GM18498 (cell line): ENCODE results near the gene ZCCHC12.
"Not testable (repeated sequence)": the region's sequence is repeated elsewhere in the genome, so short reads cannot be mapped to it uniquely, and the experiment has no call there.

ENCODE experiments used
- ATAC-seq: cut with Tn5 transposase; IDR thresholded peaks from one replicate; pipeline ENCODE4 v1.9.1; 2021; ENCODE audit warnings: mild to moderate bottlenecking, moderate library complexity; ENCODE audit not compliant: unreplicated experiment

ZCCHC12 gene

DNA sequence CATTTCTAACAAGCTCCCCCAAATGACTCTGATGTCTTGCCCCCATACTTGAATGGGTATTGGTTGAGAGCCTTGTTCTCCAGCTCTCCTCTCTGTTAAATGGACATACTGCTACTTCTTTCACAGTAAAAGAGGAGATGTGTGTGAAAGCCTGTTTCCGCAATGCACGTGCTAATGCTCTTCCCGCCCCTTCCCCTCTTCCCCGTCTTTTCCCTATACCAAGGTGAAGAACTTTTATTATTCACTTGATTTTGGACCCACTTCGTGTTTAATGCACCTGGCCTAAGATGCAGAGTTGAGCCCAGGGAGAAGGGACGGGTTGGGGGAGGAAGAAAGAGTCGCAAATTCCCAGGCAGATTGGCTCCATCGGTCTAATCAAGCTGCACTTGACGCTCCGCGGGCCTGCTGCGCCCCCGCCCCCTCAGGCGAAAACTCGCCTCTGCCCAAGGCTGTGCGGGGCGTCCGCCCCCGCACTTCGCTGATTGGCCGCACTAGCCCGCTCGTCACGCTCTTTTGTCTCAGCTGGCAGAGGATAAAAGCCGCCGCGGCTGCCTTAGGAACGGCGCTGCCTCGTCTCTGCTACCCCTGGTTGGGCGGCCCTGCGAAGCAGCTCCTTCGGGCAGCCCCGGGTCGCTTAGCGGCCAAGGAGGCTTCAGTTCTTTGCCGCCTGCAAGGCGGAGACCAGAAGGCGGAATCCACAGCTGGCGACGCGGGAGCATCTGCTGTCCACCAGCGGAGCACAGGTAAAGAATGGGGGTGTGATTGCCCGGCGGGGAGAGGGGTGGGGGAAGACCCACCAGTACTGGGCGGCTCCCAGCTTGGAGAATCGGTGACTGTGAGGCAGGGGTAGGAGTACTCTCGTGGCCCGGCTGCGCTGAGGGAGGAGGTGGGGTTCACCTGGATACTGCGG, at the start of gene ZCCHC12:
Gene ZCCHC12 (plus strand): TSS at position 562 of the 910 bp plus-strand sequence. CDS start 1,421 bp downstream, outside the sequence.
- ATAC-seq = peak; percentile 64

DNA sequence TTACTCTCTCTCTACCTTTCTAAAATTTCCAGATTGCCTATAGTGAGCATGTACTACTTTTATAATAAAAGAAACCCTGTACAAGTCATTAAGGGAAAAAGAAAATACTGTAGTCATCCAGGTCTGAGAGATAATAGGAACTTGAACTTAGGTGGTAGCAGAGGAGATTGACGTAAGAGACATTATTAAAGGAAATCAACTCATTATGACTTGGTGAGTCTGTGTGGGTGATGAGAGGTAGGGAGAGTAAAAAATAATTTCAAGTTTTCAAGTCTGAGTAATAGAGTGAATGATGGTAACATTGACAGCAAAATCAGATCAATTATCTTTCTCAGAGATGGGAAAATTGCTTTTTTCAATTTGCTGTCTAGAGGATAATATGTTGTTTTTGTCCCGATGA, 44.0 kb upstream of the ZCCHC12 start:
- no peak for ATAC-seq

DNA sequence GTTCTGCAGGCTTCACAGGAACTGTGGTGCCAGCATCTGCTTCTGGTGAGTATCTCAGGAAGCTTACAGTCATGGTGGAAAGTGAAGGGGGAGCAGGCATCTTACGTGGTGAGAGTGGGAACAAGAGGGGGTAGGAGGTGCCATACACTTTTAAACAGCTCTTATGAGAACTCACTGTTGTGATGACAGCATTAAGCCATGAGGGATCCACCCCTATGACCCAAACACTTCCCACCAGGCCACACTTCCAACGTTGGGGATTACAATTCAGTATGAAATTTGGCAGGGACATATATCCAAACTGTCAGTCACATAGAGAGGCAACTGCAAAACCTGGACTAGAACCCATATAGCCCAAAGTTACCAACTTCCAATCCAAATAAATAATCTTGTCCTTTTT, 43.1 kb upstream of the ZCCHC12 start:
- no peak for ATAC-seq

DNA sequence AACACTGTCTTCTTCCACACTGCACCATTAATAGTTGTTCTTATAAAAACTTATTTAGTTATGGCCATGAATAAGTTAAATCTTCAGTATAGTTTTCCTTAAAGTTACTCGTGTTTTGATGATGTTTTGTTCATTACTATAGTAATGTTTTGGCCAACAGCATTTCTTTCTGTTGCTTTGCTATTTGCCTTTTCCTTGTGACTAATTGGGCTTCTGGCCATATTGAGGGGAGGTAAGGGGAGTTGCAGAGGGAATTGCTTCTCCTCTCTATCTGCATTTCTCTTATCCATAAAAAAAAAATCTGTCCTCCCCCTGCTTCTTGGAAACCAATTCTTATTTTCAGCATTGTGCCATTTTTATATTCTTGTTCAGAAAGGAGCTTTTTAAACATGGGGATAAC, 42.7 kb upstream of the ZCCHC12 start:
- no peak for ATAC-seq

DNA sequence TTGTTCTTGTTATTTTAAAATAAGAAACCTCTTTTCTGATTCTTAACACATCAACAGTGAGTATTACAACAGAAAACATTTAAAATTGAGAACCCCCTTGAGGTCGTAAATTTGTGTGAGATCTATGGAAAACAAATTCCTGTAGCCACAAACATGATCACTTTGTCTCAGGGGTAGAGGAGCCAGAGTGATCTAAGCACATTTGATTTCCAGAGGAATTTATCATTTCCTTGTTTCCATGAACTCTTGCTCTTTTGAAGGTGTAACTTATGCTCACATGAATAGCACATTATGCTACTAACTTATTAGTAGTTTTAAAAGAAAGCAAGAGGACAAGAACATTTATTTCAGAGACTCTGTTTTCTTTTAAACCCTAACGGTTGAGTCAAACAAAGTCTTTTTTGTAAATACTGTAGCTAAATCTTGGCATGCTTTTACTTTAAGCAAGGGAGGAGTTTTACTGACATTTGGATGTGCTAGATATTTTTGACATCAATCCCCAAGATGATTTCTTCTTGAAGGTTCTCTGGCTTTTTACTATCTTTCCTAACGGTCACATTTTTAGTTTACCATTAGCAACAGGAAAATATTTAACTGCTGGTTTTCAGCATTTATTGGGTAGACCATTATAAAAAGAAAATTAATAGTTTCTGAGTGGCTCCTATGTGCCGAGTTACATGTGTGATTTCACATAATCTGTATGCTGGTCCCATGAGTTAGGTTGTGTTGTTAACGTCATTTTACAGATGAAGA, 27.9 kb upstream of the ZCCHC12 start:
- ATAC-seq = no peak

DNA sequence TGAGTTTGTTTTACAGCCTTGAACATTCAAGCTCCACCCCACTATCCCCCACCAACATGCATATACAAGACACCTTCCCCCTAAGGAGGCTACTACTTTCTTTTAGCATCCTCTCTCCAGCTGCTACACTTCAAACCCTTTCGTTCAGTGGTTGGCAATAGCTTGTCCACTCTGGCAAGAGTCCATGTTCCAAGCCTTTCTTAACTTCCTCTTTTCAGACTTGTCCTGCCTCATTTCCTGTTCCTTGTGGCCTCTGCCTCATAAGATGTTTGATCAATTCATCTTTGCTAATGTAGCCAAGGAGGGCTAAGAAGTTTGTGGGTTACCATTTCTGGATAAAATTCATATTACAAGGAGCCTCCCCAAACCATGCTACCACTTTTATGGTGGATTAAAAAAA, 20.8 kb upstream of the ZCCHC12 start:
- ATAC-seq = no peak

DNA sequence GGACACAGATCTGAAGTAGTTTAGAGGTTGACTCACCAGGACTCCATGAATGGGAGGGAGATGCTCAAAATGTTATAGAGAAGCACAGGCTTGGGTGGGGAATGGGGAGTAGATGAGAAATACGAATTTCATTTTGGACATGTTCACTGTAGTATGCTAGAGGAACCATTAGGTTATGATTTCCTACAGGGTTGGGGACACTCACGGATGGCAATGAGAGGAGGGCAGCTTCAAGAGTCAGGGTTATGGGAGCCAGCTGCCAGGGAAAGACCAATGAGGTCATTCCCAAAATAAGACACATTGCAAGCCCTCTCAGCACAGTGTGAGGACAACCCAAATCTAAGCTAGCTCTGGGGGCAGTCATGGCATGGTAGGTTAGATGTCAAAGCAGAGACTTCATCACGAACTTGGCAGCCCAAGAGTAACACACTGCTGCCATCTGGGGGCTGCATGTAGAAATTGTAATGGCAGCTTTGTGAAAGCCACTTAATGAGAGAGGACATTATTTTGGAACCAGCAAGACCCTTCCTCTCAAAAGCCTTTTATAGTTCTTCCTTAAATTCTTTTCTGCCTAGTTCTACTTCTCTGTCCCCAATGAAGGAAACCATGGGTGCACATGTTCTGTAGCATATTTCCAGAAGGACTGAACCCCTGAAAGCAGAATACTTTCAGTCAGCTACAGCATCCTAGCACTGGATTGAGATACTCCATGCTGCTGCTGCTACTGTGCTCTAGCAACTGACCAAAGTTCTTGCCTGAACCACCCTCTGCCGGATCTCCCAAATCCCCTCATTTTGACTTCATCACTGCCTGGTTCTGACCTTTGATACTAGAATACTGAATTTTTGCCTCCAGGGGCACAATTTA, 16.2 kb upstream of the ZCCHC12 start:
- no peak for ATAC-seq

DNA sequence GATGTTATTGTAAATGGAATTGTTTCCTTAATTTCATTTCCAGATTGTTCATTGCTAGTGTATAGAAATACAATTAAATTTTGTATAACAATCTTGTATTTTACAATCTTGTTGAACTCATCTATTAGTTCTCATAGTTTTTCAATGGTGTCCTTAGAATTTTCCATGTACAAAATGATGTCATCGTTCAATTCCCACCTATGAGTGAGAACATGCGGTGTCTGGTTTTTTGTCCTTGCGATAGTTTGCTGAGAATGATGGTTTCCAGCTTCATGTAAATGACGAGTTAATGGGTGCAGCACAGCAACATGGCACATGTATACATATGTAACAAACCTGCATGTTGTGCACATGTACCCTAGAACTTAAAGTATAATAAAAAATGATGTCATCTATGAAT, 6.4 kb upstream of the ZCCHC12 start:
- not testable (repeated sequence) for ATAC-seq

DNA sequence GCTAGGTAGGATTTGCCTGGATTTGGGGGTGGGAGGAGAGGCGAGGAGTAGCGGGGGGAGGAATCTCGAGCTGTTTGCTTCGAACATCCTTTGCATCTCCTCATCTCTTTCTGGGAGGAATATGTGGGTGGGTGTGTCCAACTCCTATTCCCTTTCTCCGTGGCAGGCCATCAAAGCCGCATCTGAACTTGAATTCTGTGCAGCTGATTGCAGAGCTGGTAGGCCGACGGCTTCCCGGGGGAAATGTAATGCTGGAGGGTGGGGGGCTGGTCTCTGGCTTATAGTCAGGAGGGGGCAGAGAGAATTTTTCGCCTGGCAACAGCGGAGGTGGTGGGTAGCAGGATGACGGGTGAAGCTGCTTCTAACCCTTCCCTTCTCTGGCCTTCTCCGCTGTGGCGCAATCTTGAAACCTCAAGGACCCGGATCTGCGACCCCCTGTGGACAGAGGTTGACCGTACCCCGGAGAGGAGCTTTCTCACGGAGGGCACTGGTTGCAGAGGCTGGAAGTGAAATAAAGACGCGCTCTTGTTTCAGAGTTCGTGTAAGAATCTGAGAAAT, 628 bp downstream of the ZCCHC12 start:
- ATAC-seq = no peak

DNA sequence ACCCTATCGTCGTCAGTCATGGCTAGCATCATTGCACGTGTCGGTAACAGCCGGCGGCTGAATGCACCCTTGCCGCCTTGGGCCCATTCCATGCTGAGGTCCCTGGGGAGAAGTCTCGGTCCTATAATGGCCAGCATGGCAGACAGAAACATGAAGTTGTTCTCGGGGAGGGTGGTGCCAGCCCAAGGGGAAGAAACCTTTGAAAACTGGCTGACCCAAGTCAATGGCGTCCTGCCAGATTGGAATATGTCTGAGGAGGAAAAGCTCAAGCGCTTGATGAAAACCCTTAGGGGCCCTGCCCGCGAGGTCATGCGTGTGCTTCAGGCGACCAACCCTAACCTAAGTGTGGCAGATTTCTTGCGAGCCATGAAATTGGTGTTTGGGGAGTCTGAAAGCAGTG, 1.6 kb downstream of the ZCCHC12 start:
- no peak for ATAC-seq

DNA sequence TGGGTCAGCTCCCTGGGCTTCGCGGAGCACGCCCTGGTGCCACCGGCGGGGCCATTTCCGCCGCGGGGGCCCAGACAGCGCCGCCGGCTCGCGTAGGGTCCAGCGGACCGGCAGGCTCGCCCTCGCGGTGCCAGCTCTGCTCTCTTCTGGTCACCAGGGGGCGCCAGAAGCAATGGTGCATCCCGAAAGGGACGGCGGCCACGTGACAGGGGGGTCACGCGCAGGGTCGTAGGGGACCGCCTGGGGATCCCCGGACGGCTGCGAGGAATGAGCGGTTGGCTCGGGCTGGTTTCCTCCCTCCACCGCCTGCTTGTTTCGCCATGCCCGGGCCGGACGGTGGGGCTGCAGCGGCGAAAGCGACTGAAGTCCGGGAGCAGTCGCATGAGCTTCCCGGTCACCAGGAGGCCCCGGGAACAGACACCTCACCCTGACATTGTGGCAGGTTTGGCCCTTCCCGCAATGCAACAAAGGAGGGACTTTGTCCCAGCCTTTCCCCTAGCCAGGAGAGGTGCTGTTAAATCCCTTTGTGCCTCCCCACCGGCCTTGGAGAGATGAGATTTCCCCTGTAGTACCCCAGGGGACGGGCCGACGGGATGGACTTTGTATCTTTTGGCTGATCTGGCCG, 15.8 kb downstream of the ZCCHC12 start:
- peak; percentile 65 for ATAC-seq

DNA sequence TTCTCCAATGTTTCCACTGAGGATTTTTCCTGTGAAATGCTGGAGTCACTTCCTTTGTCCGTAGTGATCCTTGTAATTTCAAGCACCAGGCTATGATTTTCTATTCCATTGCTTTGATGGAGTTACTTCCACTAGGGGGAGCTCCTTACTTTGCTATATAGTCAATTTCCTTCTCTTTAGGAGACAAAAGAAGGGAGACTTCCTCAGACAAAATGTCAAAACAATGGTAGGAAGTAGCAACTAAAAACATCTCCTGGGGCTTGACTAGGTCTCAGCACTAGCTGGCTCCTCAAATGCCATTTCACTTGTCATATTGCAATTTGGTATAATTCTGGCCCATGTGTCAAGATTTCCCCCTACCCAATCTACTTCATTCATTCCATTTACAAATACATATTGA, 24.1 kb downstream of the ZCCHC12 start:
- no peak for ATAC-seq

DNA sequence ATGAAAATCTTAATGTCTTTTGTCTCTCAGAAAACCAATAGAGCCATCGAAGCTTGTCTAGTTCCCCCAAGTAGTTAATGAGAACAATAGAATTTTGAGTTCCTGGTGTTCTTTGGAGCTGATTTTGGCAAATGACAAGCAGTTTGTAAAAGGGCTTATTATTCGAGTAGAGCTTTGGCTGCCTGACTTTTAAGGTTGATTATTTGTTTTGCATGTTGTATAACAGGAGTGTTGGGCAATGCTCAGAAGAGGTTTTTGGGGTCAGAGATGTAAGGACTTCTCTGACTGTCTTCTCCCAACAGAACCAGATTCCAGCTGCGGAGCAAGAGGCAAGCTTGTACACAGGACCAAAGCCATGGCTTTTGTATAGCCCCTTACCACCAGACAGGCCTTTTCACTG, 30.0 kb downstream of the ZCCHC12 start:
- no peak for ATAC-seq

DNA sequence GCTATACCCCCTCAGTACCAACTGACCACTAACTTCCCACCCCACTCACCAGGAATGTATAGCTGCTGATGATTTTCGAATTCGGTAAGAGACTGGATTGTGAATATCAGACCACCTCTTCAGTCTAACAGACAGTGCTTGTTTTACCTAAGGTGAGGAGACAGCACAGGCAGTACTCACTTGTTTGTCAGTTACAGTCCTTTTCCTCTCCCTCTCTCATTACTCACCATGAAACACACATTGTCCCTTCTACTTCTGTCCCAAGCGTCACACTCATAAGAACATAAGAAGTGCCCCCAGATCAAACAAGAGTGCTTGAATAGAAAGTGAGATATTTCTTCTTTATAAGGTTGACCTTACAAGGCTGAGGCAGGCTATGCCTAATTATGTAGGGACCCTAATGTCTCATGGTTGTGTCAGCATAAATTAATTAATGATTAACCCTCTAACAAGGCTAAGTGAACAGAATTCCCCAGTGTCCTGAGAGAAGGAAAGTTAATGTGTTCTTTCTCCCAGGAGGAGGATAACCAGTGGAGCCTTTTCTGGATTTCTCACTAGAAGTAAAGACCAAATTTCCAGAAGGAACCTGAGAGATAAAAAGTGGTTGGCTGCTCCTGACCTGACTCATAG, 32.2 kb downstream of the ZCCHC12 start:
- no peak for ATAC-seq

DNA sequence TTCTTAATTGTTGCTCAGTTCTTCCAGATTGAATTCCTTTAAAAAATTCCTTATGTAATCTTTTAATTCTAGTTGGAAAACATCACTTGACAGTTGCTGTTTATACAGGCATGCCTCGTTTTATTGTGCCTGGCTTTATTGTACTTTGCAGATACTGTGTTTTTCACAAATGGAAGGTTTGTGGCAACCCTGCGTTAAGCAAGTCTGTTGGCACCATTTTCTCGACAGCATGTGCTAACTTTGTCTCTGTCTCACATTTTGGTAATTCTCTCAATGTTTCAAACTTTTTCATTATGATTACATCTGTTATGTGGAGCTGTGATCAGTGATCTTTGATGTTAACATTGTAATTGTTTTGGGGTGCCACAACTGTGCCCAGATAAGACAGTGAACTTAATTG, 33.4 kb downstream of the ZCCHC12 start:
- ATAC-seq = no peak

DNA sequence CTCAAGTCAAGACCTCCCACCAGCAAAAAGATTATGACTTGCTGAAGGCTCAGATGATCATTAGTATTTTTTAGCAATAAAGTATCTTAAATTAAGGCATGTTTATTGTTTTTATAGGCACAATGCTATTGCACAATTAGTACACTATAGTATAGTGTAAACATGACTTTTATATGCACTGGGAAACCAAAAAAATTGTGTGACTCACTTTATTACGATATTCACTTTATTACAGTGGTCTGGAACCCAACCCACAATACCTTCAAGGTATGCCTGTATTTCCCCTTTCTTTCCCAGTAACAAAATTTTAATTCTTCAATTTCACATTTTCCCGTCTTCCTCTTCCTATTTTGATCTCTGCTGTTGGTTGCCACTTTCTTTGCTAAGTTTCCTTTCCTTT, 37.7 kb downstream of the ZCCHC12 start:
- no peak for ATAC-seq

DNA sequence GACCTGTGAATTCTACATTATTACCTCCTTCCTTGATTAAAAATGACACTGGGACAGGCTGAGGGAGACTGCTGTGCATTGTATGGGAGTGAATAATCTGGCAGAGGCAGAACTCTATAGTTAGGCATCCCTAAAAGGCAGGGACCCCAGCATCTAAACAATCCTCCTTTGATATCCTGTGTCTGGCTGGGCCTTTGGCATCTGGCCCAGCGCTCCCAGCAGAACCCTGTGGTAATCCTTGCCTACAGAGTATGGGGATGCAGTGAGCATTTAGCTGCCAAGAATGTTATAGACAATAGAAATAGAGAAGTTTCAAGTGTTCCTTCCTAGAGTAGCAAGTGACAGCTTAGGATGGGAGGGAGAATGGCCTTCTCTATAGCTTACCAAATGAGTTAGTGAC, 38.5 kb downstream of the ZCCHC12 start:
- no peak for ATAC-seq

DNA sequence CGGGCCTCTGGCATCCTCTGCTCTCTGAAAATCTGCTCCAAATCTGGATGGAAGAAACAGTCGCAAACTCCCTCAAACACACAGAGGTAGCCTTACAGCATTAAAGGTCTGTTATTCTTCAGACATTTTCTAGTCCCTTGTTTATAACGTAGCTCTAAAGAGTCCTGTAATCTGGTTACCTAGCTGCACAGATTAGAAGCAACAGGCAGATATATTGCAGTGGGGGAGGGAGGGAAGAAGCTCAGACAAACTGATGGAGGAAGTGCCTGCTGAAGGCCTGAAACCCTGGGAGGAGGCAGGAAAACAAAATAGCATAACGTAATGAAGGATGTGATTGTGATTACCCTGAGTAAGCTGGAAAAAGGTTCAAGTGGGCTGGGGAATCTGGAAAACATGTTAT, 39.4 kb downstream of the ZCCHC12 start:
- no peak for ATAC-seq

DNA sequence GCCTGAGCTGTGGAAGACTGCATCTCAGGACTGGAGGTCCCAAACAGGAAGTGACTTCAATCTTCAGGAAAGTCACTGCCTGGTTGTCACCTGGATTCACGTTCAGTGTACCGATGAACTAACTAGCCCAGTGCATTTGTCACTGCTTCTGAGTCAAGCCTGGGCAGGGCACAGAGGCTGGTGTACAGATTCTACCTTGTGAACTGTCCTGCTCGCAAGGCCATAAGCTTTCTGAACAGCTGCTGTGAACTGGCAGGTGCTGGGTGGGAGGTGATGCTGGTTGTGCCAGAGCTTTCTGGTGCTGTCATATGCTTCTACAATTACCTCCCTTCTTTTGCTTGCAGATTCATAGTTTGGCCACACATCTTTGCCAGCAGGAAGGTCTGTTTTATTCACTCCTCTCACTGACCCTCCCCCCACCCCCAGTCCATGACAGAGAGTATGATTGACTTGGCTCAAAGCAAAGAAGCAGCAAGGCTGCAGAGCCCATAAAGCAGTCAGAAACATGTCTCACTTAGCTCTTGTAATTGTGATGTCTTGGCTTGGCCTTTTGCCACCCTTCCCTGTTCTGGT, 40.5 kb downstream of the ZCCHC12 start:
- ATAC-seq = no peak

DNA sequence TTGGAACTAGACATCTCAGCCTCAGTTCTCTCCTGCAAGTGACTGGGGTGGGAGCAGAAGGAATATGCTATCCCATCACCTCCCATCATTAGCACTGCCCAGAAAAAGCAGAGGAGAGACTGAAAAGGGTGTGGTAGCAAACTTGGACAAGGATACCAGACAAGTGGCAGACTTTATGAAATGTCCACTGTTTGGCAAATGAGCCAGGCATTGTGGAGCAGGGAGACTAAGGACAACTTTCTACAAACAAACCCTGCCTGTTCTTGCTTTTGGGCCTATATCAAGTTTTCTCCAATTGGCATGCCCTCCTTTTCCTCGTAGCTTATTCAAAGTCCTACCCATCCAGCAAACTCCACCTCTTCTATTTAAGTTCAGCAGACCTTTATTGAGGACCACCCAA, 41.6 kb downstream of the ZCCHC12 start:
- no peak for ATAC-seq
